HG03432 (cell line): ENCODE measurements around the gene STKLD1.
"Not testable (repeated sequence)": the region's sequence is repeated elsewhere in the genome, so short reads cannot be mapped to it uniquely, and the experiment has no call there.

ENCODE experiments used
- ATAC-seq: cut with Tn5 transposase; IDR thresholded peaks from one replicate; pipeline ENCODE4 v1.9.1; 2021; ENCODE audit warnings: mild to moderate bottlenecking, moderate library complexity; ENCODE audit not compliant: unreplicated experiment

STKLD1 gene

GRCh38 chr9:133375724-133376654 lies at the start of gene STKLD1, which contains the start of gene SURF4:
Gene STKLD1, plus strand, starts transcription at chr9:133376366. Its CDS starts 108 bp downstream, at chr9:133376474.
Gene SURF4, minus strand, starts transcription at chr9:133376060. Its CDS starts 91 bp downstream, at chr9:133375969.
- peak; percentile 85 for ATAC-seq

- ATAC-seq = not testable (repeated sequence)
Measured at GRCh38 chr9:133327021-133327420, 49.1 kb upstream of the STKLD1 start.

GRCh38 chr9:133327834-133328484 lies 48.2 kb upstream of the STKLD1 start:
- no peak for ATAC-seq

GRCh38 chr9:133329306-133330156 lies 46.6 kb upstream of the STKLD1 start:
- not testable (repeated sequence) for ATAC-seq

- ATAC-seq = no peak
Measured at GRCh38 chr9:133331221-133331620, 44.9 kb upstream of the STKLD1 start.

- ATAC-seq = no peak
Measured at GRCh38 chr9:133331641-133332380, 44.4 kb upstream of the STKLD1 start.

GRCh38 chr9:133332381-133332730 lies 43.8 kb upstream of the STKLD1 start:
- no peak for ATAC-seq

- no peak for ATAC-seq
Measured at GRCh38 chr9:133333011-133333410, 43.2 kb upstream of the STKLD1 start.

- no peak for ATAC-seq
Measured at GRCh38 chr9:133333566-133333965, 42.6 kb upstream of the STKLD1 start.

- ATAC-seq = no peak
Measured at GRCh38 chr9:133334161-133334560, 42.0 kb upstream of the STKLD1 start.

- ATAC-seq = not testable (repeated sequence)
Measured at GRCh38 chr9:133334888-133335287, 41.3 kb upstream of the STKLD1 start.

- peak; percentile 90 for ATAC-seq
Measured at GRCh38 chr9:133335924-133336811, 40.0 kb upstream of the STKLD1 start, which contains the start of gene SURF6. Gene SURF6, minus strand, starts transcription at chr9:133336188. Its CDS starts 56 bp downstream, at chr9:133336132.

- no peak for ATAC-seq
Measured at GRCh38 chr9:133339641-133340040, 36.5 kb upstream of the STKLD1 start.

GRCh38 chr9:133340256-133340655 lies 35.9 kb upstream of the STKLD1 start:
- no peak for ATAC-seq

GRCh38 chr9:133340916-133341315 lies 35.2 kb upstream of the STKLD1 start:
- no peak for ATAC-seq

- no peak for ATAC-seq
Measured at GRCh38 chr9:133341369-133342068, 34.6 kb upstream of the STKLD1 start.

- ATAC-seq = no peak
Measured at GRCh38 chr9:133342069-133342406, 34.1 kb upstream of the STKLD1 start.

GRCh38 chr9:133342570-133342969 lies 33.6 kb upstream of the STKLD1 start:
- no peak for ATAC-seq

- no peak for ATAC-seq
Measured at GRCh38 chr9:133344071-133344470, 32.1 kb upstream of the STKLD1 start.
